ENCODE results near the gene TSPEAR. TPM values are rescaled to one million over a fixed set of nuclear protein-coding genes. Genes with fewer than 3 reads are reported as not detected.

Gene TSPEAR
- total RNA-seq, 3 donors from 2014 or later (not counting 1 experiment from before 2014, with no cell fraction given), result not detected

- Histone ChIP-seq H3K4me3 (ENCODE audit: low read length) (no peak overlapping the region), H3K27ac (ENCODE audit: low read length) (no peak overlapping the region), H3K4me1 (ENCODE audit: control insufficient read depth, insufficient read depth, low read length) (no peaks in the 10 kb centered on the region), H3K9me3 (ENCODE audit: control insufficient read depth, insufficient read depth, low read length) (no peaks in the 10 kb centered on the region), H3K27me3 (ENCODE audit: control insufficient read depth, insufficient read depth, low read length) (no peaks in the 10 kb centered on the region), H3K36me3 (ENCODE audit: control insufficient read depth, insufficient read depth, low read length) (no peaks in the 10 kb centered on the region)
- peak in 1 of 3 donors; percentile 19 for ATAC-seq
- H3K27me3 Mint-ChIP-seq (ENCODE audit: low read depth in 2 of 2), result peaks cover 13 to 14% of the 10 kb centered on the region in 2 donors
- intact Hi-C loops (cut with micrococcal nuclease), result no loop called here
- H3K9me3 Mint-ChIP-seq, result peaks cover 0 to 2% of the 10 kb centered on the region in 2 donors
- no peak for DNase-seq
- H3K36me3 Mint-ChIP-seq, result peaks cover under 1% of the 10 kb centered on the region
- WGBS (ENCODE audit: insufficient coverage), result 92% methylated on average over 18 of the region's 18 CpGs
- H3K4me3 Mint-ChIP-seq, result no peak overlapping the region
- TF ChIP-seq, protein P1, sequence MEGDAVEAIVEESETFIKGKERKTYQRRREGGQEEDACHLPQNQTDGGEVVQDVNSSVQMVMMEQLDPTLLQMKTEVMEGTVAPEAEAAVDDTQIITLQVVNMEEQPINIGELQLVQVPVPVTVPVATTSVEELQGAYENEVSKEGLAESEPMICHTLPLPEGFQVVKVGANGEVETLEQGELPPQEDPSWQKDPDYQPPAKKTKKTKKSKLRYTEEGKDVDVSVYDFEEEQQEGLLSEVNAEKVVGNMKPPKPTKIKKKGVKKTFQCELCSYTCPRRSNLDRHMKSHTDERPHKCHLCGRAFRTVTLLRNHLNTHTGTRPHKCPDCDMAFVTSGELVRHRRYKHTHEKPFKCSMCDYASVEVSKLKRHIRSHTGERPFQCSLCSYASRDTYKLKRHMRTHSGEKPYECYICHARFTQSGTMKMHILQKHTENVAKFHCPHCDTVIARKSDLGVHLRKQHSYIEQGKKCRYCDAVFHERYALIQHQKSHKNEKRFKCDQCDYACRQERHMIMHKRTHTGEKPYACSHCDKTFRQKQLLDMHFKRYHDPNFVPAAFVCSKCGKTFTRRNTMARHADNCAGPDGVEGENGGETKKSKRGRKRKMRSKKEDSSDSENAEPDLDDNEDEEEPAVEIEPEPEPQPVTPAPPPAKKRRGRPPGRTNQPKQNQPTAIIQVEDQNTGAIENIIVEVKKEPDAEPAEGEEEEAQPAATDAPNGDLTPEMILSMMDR (IDR thresholded peaks at IDR 0.05), result no peak
- H3K4me1 Mint-ChIP-seq, result peaks cover 7 to 14% of the 10 kb centered on the region in 2 donors
- peak overlapping the region in 1 of 2 donors; percentile 33 for H3K27ac Mint-ChIP-seq
Measured at GRCh38 chr21:44567481-44568171, 143.7 kb downstream of the TSPEAR start.

GRCh38 chr21:44566403-44566802 is 145.0 kb downstream of the TSPEAR start:
- Histone ChIP-seq H3K27ac (ENCODE audit: low read length) (no peak overlapping the region), H3K4me3 (ENCODE audit: low read length) (no peak overlapping the region), H3K4me1 (ENCODE audit: control insufficient read depth, insufficient read depth, low read length) (no peaks in the 10 kb centered on the region), H3K27me3 (ENCODE audit: control insufficient read depth, insufficient read depth, low read length) (no peaks in the 10 kb centered on the region), H3K9me3 (ENCODE audit: control insufficient read depth, insufficient read depth, low read length) (no peaks in the 10 kb centered on the region), H3K36me3 (ENCODE audit: control insufficient read depth, insufficient read depth, low read length) (no peaks in the 10 kb centered on the region)
- Mint-ChIP-seq H3K27me3 (ENCODE audit: low read depth in 2 of 2) (peaks cover 9 to 10% of the 10 kb centered on the region in 2 donors), H3K4me1 (peaks cover 7 to 14% of the 10 kb centered on the region in 2 donors), H3K9me3 (peaks cover 3 to 4% of the 10 kb centered on the region in 2 donors), H3K36me3 (peaks cover 12% of the 10 kb centered on the region), H3K27ac (no peak overlapping the region), H3K4me3 (no peak overlapping the region)
- no peak for DNase-seq
- intact Hi-C loops (cut with micrococcal nuclease), result no loop called here
- TF ChIP-seq, protein P1 (IDR thresholded peaks at IDR 0.05), result no peak
- WGBS (ENCODE audit: insufficient coverage), result 0% methylated on average over 1 of the region's 1 CpG
- no peak for ATAC-seq

DNA sequence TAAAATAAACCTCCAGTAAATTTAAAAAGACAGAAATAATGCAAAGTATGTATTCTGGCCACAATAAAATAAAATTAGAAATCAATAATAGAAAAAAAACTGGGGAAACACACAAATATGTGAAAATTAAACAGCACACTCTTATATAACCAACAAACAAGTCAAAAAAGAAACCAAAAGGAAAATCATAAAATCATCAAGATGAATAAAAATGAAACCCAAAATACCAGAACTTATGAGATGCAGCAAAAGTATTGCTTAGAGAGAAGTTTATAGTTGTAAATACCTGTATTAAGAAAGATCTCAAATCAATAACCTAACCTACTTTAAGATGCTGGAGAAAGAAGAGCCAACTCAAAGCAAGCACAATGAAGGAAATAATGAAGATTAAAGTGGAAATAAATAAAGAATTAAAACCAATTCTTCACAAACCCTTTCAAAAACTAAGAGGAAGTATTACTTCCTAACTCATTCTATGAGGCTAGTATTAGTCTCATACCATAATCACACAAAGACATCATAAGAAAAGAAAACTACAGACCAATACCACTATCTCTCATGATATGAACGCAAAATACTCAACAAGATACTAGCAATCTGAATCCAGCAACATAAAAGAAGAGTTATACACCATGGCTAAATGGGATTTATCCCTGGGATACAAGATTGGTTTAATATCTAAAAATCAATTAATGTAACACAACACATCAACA is 146.3 kb downstream of the TSPEAR start:
- peak overlapping the region; percentile 25 for H3K4me3 Mint-ChIP-seq
- peak overlapping the region; percentile 30 for H3K27ac ChIP-seq (ENCODE audit: low read length)
- intact Hi-C loops (cut with micrococcal nuclease), result no loop called here
- peaks cover 12% of the 10 kb centered on the region for H3K36me3 Mint-ChIP-seq
- H3K36me3 ChIP-seq (ENCODE audit: control insufficient read depth, insufficient read depth, low read length), result no peaks in the 10 kb centered on the region
- DNase-seq, result no peak
- H3K27me3 ChIP-seq (ENCODE audit: control insufficient read depth, insufficient read depth, low read length), result no peaks in the 10 kb centered on the region
- peak overlapping the region; percentile 5 to 61 for H3K27ac Mint-ChIP-seq
- no peak for ATAC-seq
- H3K4me1 ChIP-seq (ENCODE audit: control insufficient read depth, insufficient read depth, low read length), result no peaks in the 10 kb centered on the region
- peaks cover 6 to 8% of the 10 kb centered on the region in 2 donors for H3K27me3 Mint-ChIP-seq (ENCODE audit: low read depth in 2 of 2)
- H3K9me3 ChIP-seq (ENCODE audit: control insufficient read depth, insufficient read depth, low read length), result no peaks in the 10 kb centered on the region
- peaks cover 7 to 14% of the 10 kb centered on the region in 2 donors for H3K4me1 Mint-ChIP-seq
- peaks cover 3 to 4% of the 10 kb centered on the region in 2 donors for H3K9me3 Mint-ChIP-seq
- H3K4me3 ChIP-seq (ENCODE audit: low read length), result no peak overlapping the region
- WGBS (ENCODE audit: insufficient coverage), result 20% methylated on average over 1 of the region's 1 CpG
- TF ChIP-seq, protein P1 (IDR thresholded peaks at IDR 0.05), result no peak
